Inflammatory macrophage treated with lipopolysaccharide for 4 hours (primary cell): ENCODE results near the gene TSEN34.
"Not testable (repeated sequence)": the region's sequence is repeated elsewhere in the genome, so short reads cannot be mapped to it uniquely, and the experiment has no call there.

Experiments used
- DNase-seq: peaks from one replicate; pipeline ENCODE4 v3.0.0-alpha.2; 2020

The TSEN34 gene

GRCh38 chr19:54189145-54189734 is 1.9 kb upstream of the TSEN34 start, which contains the start of gene MBOAT7:
MBOAT7 (minus strand) TSS chr19:54189580; CDS start chr19:54188508, 1,072 bp downstream.
- no peak for DNase-seq

- peak; percentile 100 for DNase-seq
Observed at GRCh38 chr19:54189735-54190502, 1.2 kb upstream of the TSEN34 start.

GRCh38 chr19:54190503-54191010 is 551 bp upstream of the TSEN34 start:
- DNase-seq = peak; percentile 100

- DNase-seq = no peak
Observed at GRCh38 chr19:54191811-54192453, 824 bp downstream of the TSEN34 start.

GRCh38 chr19:54193011-54193410 is 1.9 kb downstream of the TSEN34 start:
- DNase-seq = no peak

GRCh38 chr19:54194463-54194862 is 3.4 kb downstream of the TSEN34 start:
- DNase-seq = not testable (repeated sequence)

GRCh38 chr19:54196536-54196935 is 5.4 kb downstream of the TSEN34 start:
- peak; percentile 13 for DNase-seq

- DNase-seq = peak; percentile 52
Observed at GRCh38 chr19:54197121-54197520, 6.0 kb downstream of the TSEN34 start.

- no peak for DNase-seq
Observed at GRCh38 chr19:54199401-54199800, 8.3 kb downstream of the TSEN34 start.

- DNase-seq = no peak
Observed at GRCh38 chr19:54201172-54201701, 10.1 kb downstream of the TSEN34 start.

- no peak for DNase-seq
Observed at GRCh38 chr19:54201980-54202379, 10.9 kb downstream of the TSEN34 start.

- DNase-seq = no peak
Observed at GRCh38 chr19:54203151-54203611, 12.1 kb downstream of the TSEN34 start.

GRCh38 chr19:54204767-54205468 is 13.8 kb downstream of the TSEN34 start:
- no peak for DNase-seq

GRCh38 chr19:54206030-54206830 is 15.1 kb downstream of the TSEN34 start:
- peak; percentile 81 for DNase-seq

- no peak for DNase-seq
Observed at GRCh38 chr19:54206831-54207177, 15.7 kb downstream of the TSEN34 start.

- DNase-seq = not testable (repeated sequence)
Observed at GRCh38 chr19:54207193-54207592, 16.1 kb downstream of the TSEN34 start.

- no peak for DNase-seq
Observed at GRCh38 chr19:54207676-54207982, 16.5 kb downstream of the TSEN34 start.

- DNase-seq = peak; percentile 100
Observed at GRCh38 chr19:54207983-54208783, 17.1 kb downstream of the TSEN34 start.

GRCh38 chr19:54208784-54209057 is 17.6 kb downstream of the TSEN34 start:
- DNase-seq = no peak

GRCh38 chr19:54209058-54209810 is 18.1 kb downstream of the TSEN34 start:
- DNase-seq = no peak
